Endothelial cell of umbilical vein (primary cell): Measurements from ENCODE around the gene CSMD2. TPM values are rescaled to one million over a fixed set of nuclear protein-coding genes. Genes with fewer than 3 reads are reported as not detected.

Experiments used
- BruUV-seq: library from RNA; stranded (reverse); fragments of 400-500 nt; replicated peaks from 2 replicates; lab custom pipeline; 2021; lab: Mats Ljungman, UMichigan
- CTCF ChIA-PET: fragments of 300-600, 350-600 bp; sonication (Branson Sonifier 250); formaldehyde crosslinking; loops from one replicate; lab custom pipeline; 2021; ENCODE audit warnings: antibody characterized with exemption, inconsistent platforms; lab: Charles Lee
- POLR2A ChIA-PET: fragments of 300-600, 350-600 bp; sonication (Branson Sonifier 250); formaldehyde crosslinking; loops from one replicate; lab custom pipeline; 2021; ENCODE audit warnings: antibody characterized with exemption, inconsistent platforms; lab: Charles Lee
- DNase-seq: peaks from one replicate; pipeline ENCODE4 v3.0.0-alpha.2; 2011; ENCODE audit warnings: low read depth, low spot score
- FAIRE-seq: peaks from 2 replicates; lab custom pipeline; 2011; peaks lifted over from hg19 to GRCh38; lab: Jason Lieb, UNC
- H2AFZ ChIP-seq: 2 replicates; pipeline ENCODE4 v1.6.0; 2012; ENCODE audit warnings: low read depth, low read length, control low read depth, inconsistent platforms
- H3K27ac ChIP-seq: 2 replicates; pipeline ENCODE4 v1.5.1; 2011; ENCODE audit warnings: low read depth, mild to moderate bottlenecking, control low read depth, low read length, moderate library complexity; ENCODE audit not compliant: insufficient read depth
- H3K27me3 ChIP-seq, 2 experiments: 2 replicates each; pipeline versions ENCODE4 v1.6.0 to v1.6.1; 2011; ENCODE audit warnings: low read length in 2 of 2, mixed read lengths in 1 of 2; ENCODE audit not compliant: control insufficient read depth in 2 of 2, insufficient read depth in 2 of 2
- H3K36me3 ChIP-seq, 2 experiments: 2 replicates in 1 of 2; 3 replicates in 1 of 2; pipeline ENCODE4 v1.5.1; 2011; ENCODE audit warnings: low read length in 2 of 2, mild to moderate bottlenecking in 1 of 2, moderate library complexity in 1 of 2; ENCODE audit not compliant: control insufficient read depth in 2 of 2, insufficient read depth in 2 of 2; ENCODE audit errors: extremely low read depth in 1 of 2
- H3K4me1 ChIP-seq: 3 replicates; pipeline ENCODE4 v1.5.1; 2011; ENCODE audit warnings: mild to moderate bottlenecking, low read length; ENCODE audit not compliant: control insufficient read depth, insufficient read depth; ENCODE audit errors: extremely low read depth
- H3K4me2 ChIP-seq: 2 replicates; pipeline ENCODE4 v1.6.1; 2011; ENCODE audit warnings: low read length, control low read depth, mixed read lengths; ENCODE audit not compliant: insufficient read depth
- H3K4me3 ChIP-seq, 3 experiments: fragments of 200-600 bp in 1 of 3; sonication (generic), shearing (Covaris generic) in 1 of 3; replicated peaks in 1 of 3; 2 replicates each; pipeline ENCODE4 v1.5.1; 2011 to 2016; ENCODE audit warnings: control low read depth in 3 of 3, low read length in 3 of 3, mild to moderate bottlenecking in 2 of 3, inconsistent platforms in 1 of 3, low read depth in 1 of 3, moderate library complexity in 1 of 3; ENCODE audit not compliant: insufficient read depth in 1 of 3
- H3K79me2 ChIP-seq: 2 replicates; pipeline ENCODE4 v1.6.0; 2012; ENCODE audit warnings: low read length, inconsistent platforms; ENCODE audit not compliant: control insufficient read depth, insufficient read depth
- H3K9ac ChIP-seq: replicated peaks from 2 replicates; pipeline ENCODE3; 2011; ENCODE audit warnings: low read length, control low read depth; ENCODE audit not compliant: insufficient read depth; ENCODE audit errors: extremely low read depth
- H3K9me1 ChIP-seq: replicated peaks from 3 replicates; pipeline ENCODE4 v1.6.0; 2011; ENCODE audit warnings: mild to moderate bottlenecking, low read length; ENCODE audit not compliant: control insufficient read depth, insufficient read depth; ENCODE audit errors: extremely low read depth
- H3K9me3 ChIP-seq: replicated peaks from 2 replicates; pipeline ENCODE4 v1.5.1; 2012; ENCODE audit warnings: low read length, inconsistent platforms; ENCODE audit not compliant: control insufficient read depth, insufficient read depth
- H4K20me1 ChIP-seq: replicated peaks from 2 replicates; pipeline ENCODE3; 2011; ENCODE audit warnings: mild to moderate bottlenecking, low read length; ENCODE audit not compliant: control insufficient read depth, insufficient read depth; ENCODE audit errors: extremely low read depth
- EZH2 ChIP-seq: IDR thresholded peaks from 2 replicates; pipeline ENCODE4 v1.6.1; 2012; ENCODE audit warnings: borderline replicate concordance, low read depth, mild to moderate bottlenecking, moderate library complexity, low read length, inconsistent platforms; ENCODE audit not compliant: severe bottlenecking
- FOS ChIP-seq: IDR thresholded peaks from 2 replicates; pipeline ENCODE4 v1.6.1; 2011; ENCODE audit warnings: mild to moderate bottlenecking, low read length, moderate library complexity, borderline replicate concordance; ENCODE audit not compliant: insufficient read depth
- GATA2 ChIP-seq: IDR thresholded peaks from 2 replicates; pipeline ENCODE4 v1.7.0; 2011; ENCODE audit warnings: low read depth, mild to moderate bottlenecking, moderate library complexity, mixed read lengths, low read length; ENCODE audit not compliant: insufficient read length, insufficient read depth
- JUN ChIP-seq: IDR thresholded peaks from 2 replicates; pipeline ENCODE4 v1.6.1; 2011; ENCODE audit warnings: borderline replicate concordance, low read depth; ENCODE audit not compliant: insufficient read length, insufficient read depth
- MYC ChIP-seq: IDR thresholded peaks from one replicate; pipeline ENCODE4 v1.6.1; 2011; ENCODE audit warnings: mild to moderate bottlenecking, low read depth, low read length
- POLR2A ChIP-seq: IDR thresholded peaks from 2 replicates; pipeline ENCODE4 v1.6.1; 2012; ENCODE audit warnings: low read depth, mild to moderate bottlenecking, control low read depth, low read length
- POLR2AphosphoS5 ChIP-seq: IDR thresholded peaks from 2 replicates; pipeline ENCODE4 v1.6.1; 2012; ENCODE audit warnings: low read depth, mild to moderate bottlenecking, control low read depth, low read length, moderate library complexity; ENCODE audit not compliant: insufficient read depth
- dilution Hi-C: fragments of 300-500 bp; cut with MboI; formaldehyde crosslinking; loops from one replicate; pipeline ENCODE4 v1.15.0; 2019; ENCODE audit warnings: low sequenced_read_pairs; ENCODE audit not compliant: extremely low pct_ligation_motif_present
- intact Hi-C: fragments of 100-400 bp; cut with micrococcal nuclease; formaldehyde crosslinking; loops from one replicate; pipeline ENCODE4 v1.10.0; 2022
- polyA plus RNA-seq, 4 experiments: library from polyadenylated mRNA; depleted of rRNA in 3 of 4; stranded (reverse) in 3 of 4; unstranded in 1 of 4; fragments of >200 nt; gene quantifications; 2 replicates each; pipeline versions ENCODE4 v1.2.1 to v1.2.3, GENCODE V29; 2011 to 2012; ENCODE audit warnings: missing spikeins in 1 of 4
- total RNA-seq: library from RNA; stranded (reverse); gene quantifications from 2 replicates; pipeline ENCODE4 v1.2.3, GENCODE V29; 2021
- TF ChIP-seq, protein P1 (sequence below), 2 donors: IDR thresholded peaks; 1 replicate in 1 of 2; 2 replicates in 1 of 2; pipeline ENCODE4 v1.5.1; 2011; ENCODE audit warnings: low read length in 2 of 2, mild to moderate bottlenecking in 2 of 2, moderate library complexity in 2 of 2, control low read depth in 1 of 2, inconsistent platforms in 1 of 2, low read depth in 1 of 2; ENCODE audit not compliant: insufficient read depth in 1 of 2; ENCODE audit errors: extremely low read depth in 1 of 2
- TF ChIP-seq, protein P2 (sequence below): IDR thresholded peaks from 2 replicates; pipeline ENCODE4 v1.6.1; 2011; ENCODE audit not compliant: insufficient read depth, insufficient read length

Gene CSMD2
- total and polyA plus RNA-seq, 2 donors (not counting 3 experiments of a cell fraction or from before 2014, with no cell fraction given) = under 0.01 TPM; not detected in 1

DNA sequence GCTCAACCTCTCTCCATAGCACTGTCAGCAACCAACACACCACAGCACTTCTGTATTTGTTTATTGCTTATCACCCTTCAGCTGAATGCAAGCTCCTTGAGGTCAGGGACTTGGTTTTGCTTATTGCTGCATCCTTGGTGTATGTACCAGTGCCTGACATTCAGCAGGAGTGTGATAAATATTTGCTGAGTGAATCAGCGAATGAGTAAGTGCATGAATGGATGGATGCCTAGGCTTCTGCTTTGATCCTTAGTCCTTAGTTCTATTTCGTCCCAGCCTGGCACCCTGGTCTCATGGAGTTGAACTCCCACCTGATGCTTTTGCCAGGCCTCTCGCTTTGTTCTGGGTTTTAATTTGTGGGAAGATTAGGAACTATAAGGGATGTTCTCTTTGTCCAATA, 604.4 kb downstream of the CSMD2 start:
- Histone ChIP-seq H3K27ac (no peak overlapping the region), H3K9me1 (no peaks in the 10 kb centered on the region), H3K4me2 (no peak overlapping the region), H3K4me3 (no peak overlapping the region), H3K27me3 (no peaks in the 10 kb centered on the region), H3K9me3 (no peaks in the 10 kb centered on the region), H3K9ac (no peak overlapping the region), H3K4me1 (no peaks in the 10 kb centered on the region), H2AFZ (no peak overlapping the region), H3K36me3 (no peaks in the 10 kb centered on the region), H4K20me1 (no peaks in the 10 kb centered on the region), H3K79me2 (no peaks in the 10 kb centered on the region)
- intact Hi-C loops = no loop called here
- dilution Hi-C loops = no loop called here
- no peak for TF ChIP-seq EZH2
- TF ChIP-seq POLR2A = no peak
- no peak for TF ChIP-seq JUN
- TF ChIP-seq, protein P1, sequence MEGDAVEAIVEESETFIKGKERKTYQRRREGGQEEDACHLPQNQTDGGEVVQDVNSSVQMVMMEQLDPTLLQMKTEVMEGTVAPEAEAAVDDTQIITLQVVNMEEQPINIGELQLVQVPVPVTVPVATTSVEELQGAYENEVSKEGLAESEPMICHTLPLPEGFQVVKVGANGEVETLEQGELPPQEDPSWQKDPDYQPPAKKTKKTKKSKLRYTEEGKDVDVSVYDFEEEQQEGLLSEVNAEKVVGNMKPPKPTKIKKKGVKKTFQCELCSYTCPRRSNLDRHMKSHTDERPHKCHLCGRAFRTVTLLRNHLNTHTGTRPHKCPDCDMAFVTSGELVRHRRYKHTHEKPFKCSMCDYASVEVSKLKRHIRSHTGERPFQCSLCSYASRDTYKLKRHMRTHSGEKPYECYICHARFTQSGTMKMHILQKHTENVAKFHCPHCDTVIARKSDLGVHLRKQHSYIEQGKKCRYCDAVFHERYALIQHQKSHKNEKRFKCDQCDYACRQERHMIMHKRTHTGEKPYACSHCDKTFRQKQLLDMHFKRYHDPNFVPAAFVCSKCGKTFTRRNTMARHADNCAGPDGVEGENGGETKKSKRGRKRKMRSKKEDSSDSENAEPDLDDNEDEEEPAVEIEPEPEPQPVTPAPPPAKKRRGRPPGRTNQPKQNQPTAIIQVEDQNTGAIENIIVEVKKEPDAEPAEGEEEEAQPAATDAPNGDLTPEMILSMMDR (IDR thresholded peaks at IDR 0.05; ENCODE audit: extremely low read depth in 1 of 2, insufficient read depth in 1 of 2, low read depth in 1 of 2, low read length in 2 of 2) = no peak
- TF ChIP-seq FOS = no peak
- TF ChIP-seq MYC = no peak
- TF ChIP-seq POLR2AphosphoS5 = no peak
- no peak for TF ChIP-seq GATA2
- TF ChIP-seq, protein P2, sequence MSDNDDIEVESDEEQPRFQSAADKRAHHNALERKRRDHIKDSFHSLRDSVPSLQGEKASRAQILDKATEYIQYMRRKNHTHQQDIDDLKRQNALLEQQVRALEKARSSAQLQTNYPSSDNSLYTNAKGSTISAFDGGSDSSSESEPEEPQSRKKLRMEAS = no peak
- DNase-seq = no peak
- no peak for FAIRE-seq
- CTCF ChIA-PET = no interaction called here
- POLR2A ChIA-PET = no interaction called here
- no TSS peak for BruUV-seq
